TTC549 (cell line): ENCODE results near the gene SQSTM1.
"Not testable (repeated sequence)": the region's sequence is repeated elsewhere in the genome, so short reads cannot be mapped to it uniquely, and the experiment has no call there.

Source experiments
- FAIRE-seq: peaks from 2 replicates; lab custom pipeline; 2012; peaks lifted over from hg19 to GRCh38; lab: Jason Lieb, UNC

SQSTM1 gene

GRCh38 chr5:179827680-179828079 is 7.0 kb downstream of the SQSTM1 start:
- FAIRE-seq = no peak

- FAIRE-seq = no peak
These were observed 8.2 kb downstream of the SQSTM1 start for GRCh38 chr5:179828756-179829421.

GRCh38 chr5:179829732-179830435 is 9.2 kb downstream of the SQSTM1 start:
- FAIRE-seq = no peak

DNA sequence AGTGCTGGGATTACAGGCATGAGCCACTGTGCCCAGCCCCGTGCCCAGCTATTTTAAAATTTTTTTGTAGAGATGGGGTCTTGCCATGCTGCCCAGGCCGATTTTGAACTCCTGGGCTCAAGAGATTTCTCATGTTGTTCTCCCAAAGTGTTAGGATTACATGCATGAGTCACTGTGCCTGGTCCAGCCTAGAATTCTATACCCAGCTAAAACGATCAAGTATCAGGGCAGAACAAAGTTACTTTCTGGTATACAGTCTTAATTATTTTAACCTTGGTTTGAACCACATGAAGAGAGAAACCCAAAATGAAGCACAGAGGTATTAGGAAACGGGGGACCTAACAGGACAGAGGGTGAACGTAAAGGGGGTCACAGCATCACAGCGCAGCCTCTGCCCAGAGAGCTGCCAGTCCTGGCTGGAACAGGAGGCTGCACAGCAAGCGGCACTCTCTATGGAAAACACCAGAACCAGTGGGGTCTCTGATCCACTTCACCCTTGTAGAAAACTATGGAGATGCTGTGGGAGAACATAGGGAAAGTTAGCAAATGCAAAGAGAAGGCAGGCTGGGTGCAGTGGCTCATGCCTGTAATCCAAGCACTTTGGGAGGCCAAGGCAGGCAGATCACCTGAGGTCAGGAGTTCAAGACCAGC is 10.2 kb downstream of the SQSTM1 start:
- FAIRE-seq = no peak

GRCh38 chr5:179832039-179832745 is 11.5 kb downstream of the SQSTM1 start:
- no peak for FAIRE-seq

DNA sequence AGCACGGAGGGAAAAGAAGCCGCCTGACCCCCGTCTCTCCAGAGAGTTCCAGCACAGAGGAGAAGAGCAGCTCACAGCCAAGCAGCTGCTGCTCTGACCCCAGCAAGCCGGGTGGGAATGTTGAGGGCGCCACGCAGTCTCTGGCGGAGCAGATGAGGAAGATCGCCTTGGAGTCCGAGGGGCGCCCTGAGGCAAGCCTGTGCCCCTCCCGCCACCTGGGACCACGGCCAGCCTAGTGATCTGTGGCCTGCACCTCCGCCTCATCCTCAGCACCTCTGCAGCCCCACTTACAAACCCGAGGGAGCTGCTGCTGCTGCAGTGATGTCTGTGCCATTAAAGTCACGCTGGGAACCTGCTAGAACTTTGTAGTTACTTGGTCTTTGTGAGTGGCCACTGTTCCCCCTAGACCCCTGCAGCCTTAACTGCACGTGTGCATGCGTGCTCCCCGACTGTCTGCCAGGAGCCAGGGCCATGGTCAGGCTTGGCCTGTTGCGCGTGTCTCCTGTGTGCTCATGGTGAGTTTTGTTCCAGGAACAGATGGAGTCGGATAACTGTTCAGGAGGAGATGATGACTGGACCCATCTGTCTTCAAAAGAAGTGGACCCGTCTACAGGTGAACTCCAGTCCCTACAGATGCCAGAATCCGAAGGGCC is 12.5 kb downstream of the SQSTM1 start:
- FAIRE-seq = no peak

GRCh38 chr5:179833709-179834070 is 13.0 kb downstream of the SQSTM1 start:
- no peak for FAIRE-seq

GRCh38 chr5:179834120-179834519 is 13.4 kb downstream of the SQSTM1 start:
- no peak for FAIRE-seq

- not testable (repeated sequence) for FAIRE-seq
These were observed 14.2 kb downstream of the SQSTM1 start for GRCh38 chr5:179834871-179835270.

DNA sequence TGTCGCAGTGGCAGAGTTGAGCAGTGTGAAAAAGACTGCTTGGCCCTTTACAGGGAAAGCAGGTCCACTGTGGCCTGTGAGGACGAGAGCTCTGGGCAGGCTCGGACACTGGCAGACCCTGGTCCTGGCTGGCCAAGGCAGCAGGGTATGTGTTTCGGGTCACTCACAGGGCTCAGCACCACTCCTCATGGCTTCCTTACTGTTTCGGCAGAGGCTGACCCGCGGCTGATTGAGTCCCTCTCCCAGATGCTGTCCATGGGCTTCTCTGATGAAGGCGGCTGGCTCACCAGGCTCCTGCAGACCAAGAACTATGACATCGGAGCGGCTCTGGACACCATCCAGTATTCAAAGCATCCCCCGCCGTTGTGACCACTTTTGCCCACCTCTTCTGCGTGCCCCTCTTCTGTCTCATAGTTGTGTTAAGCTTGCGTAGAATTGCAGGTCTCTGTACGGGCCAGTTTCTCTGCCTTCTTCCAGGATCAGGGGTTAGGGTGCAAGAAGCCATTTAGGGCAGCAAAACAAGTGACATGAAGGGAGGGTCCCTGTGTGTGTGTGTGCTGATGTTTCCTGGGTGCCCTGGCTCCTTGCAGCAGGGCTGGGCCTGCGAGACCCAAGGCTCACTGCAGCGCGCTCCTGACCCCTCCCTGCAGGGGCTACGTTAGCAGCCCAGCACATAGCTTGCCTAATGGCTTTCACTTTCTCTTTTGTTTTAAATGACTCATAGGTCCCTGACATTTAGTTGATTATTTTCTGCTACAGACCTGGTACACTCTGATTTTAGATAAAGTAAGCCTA is 15.7 kb downstream of the SQSTM1 start:
- FAIRE-seq = no peak

DNA sequence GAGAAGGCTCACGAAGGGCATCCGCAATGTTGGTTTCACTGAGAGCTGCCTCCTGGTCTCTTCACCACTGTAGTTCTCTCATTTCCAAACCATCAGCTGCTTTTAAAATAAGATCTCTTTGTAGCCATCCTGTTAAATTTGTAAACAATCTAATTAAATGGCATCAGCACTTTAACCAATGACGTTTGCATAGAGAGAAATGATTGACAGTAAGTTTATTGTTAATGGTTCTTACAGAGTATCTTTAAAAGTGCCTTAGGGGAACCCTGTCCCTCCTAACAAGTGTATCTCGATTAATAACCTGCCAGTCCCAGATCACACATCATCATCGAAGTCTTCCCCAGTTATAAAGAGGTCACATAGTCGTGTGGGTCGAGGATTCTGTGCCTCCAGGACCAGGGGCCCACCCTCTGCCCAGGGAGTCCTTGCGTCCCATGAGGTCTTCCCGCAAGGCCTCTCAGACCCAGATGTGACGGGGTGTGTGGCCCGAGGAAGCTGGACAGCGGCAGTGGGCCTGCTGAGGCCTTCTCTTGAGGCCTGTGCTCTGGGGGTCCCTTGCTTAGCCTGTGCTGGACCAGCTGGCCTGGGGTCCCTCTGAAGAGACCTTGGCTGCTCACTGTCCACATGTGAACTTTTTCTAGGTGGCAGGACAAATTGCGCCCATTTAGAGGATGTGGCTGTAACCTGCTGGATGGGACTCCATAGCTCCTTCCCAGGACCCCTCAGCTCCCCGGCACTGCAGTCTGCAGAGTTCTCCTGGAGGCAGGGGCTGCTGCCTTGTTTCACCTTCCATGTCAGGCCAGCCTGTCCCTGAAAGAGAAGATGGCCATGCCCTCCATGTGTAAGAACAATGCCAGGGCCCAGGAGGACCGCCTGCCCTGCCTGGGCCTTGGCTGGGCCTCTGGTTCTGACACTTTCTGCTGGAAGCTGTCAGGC is 16.6 kb downstream of the SQSTM1 start:
- FAIRE-seq = no peak

- no peak for FAIRE-seq
These were observed 18.9 kb downstream of the SQSTM1 start for GRCh38 chr5:179839328-179840256.

GRCh38 chr5:179840321-179840720 is 19.6 kb downstream of the SQSTM1 start:
- FAIRE-seq = no peak

DNA sequence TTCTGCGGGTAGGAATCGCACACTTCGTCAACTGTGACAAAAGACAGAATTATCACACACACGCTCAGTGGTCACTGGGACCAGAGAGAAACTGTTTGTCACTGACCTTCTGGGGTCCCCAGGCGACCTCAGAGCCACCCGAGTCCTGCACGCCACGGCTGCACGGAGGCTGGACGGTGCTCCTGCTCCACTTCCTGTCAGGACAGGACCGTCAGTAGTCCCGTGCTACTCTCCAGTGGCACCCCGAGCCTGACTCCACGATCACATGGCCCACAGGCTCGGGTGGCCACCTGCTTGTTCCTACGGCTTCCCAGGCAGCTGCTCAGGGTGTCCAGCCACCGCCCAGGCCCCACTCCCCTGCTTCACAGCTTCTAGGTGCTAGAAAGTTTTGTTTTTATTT is 20.1 kb downstream of the SQSTM1 start:
- no peak for FAIRE-seq

DNA sequence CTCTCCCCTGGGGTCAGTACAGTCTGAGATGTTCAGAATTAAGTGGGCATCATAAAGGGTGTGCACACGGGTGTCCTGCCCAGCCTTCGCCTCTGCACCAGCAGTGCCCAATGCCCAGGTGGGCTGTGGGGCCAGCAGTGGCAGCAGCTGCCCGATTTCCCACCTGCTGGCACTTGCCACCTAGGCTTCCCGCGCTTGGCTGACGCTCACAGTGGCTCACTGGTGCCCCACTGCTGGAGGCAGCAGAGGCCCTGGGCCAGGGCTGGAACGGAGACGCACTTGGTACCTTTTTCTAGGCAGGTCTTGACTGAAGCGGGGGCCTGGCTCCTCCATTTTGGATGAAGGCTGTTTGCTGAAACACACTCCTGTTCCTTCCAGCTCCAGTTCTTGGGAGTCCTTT is 20.9 kb downstream of the SQSTM1 start:
- FAIRE-seq = no peak

GRCh38 chr5:179852993-179853547 is 32.4 kb downstream of the SQSTM1 start:
- no peak for FAIRE-seq

- FAIRE-seq = no peak
These were observed 33.7 kb downstream of the SQSTM1 start for GRCh38 chr5:179854356-179854755.

- FAIRE-seq = no peak
These were observed 37.5 kb downstream of the SQSTM1 start for GRCh38 chr5:179858241-179858585.
